WTC11 (cell line): ENCODE data around the gene CARHSP1.

Experiments used
- CTCF ChIP-seq: fragments of 200-600 bp; IDR thresholded peaks from 2 replicates; pipeline ENCODE4 v1.8.0; 2022; ENCODE audit warnings: antibody characterized with exemption
- ETV6 ChIP-seq: sonication (generic); formaldehyde crosslinking; IDR thresholded peaks from 2 replicates; pipeline ENCODE4 v1.8.1; 2022; ENCODE audit warnings: mild to moderate bottlenecking, missing genetic modification reagents
- NFATC4 ChIP-seq: fragments of 250-450 bp; sonication (Bioruptor Pico); IDR thresholded peaks from 2 replicates; pipeline ENCODE4 v1.9.0; 2021; ENCODE audit warnings: mild to moderate bottlenecking
- SP1 ChIP-seq: sonication (generic); formaldehyde crosslinking; conservative IDR thresholded peaks from 2 replicates; pipeline ENCODE4 v1.8.1; 2022; ENCODE audit warnings: missing genetic modification reagents
- STAT6 ChIP-seq: sonication (generic); formaldehyde crosslinking; conservative IDR thresholded peaks from 2 replicates; pipeline ENCODE4 v1.8.1; 2023; ENCODE audit warnings: mild to moderate bottlenecking, low read depth, missing genetic modification reagents, moderate library complexity

GRCh38 chr16:8905168-8905762 is 36.5 kb upstream of the CARHSP1 start:
- TF ChIP-seq STAT6 (CRISPR knock-in tag) = no peak
- no peak for TF ChIP-seq CTCF
- no peak for TF ChIP-seq SP1 (CRISPR knock-in tag)
- no peak for TF ChIP-seq NFATC4 (CRISPR knock-in tag)
- no peak for TF ChIP-seq ETV6 (CRISPR knock-in tag)
